Thymus (tissue), 11 donors: ENCODE data around the gene CTSK. TPM values are rescaled to one million over a fixed set of nuclear protein-coding genes. Genes with fewer than 3 reads are reported as not detected.
"Not testable (repeated sequence)": the region's sequence is repeated elsewhere in the genome, so short reads cannot be mapped to it uniquely, and the experiment has no call there.

Experiments used
- DNase-seq, 9 donors: peaks; one replicate each; pipeline ENCODE4 v3.0.0-alpha.2; 2013; ENCODE audit warnings: low spot score in 9 of 9, low read depth in 6 of 9, missing footprints in 1 of 9
- H3K27ac ChIP-seq, 2 donors: one replicate each; pipeline ENCODE4 v1.5.1; 2013; ENCODE audit warnings: control low read depth in 1 of 2, low read depth in 1 of 2, low read length in 1 of 2, mild to moderate bottlenecking in 1 of 2, moderate library complexity in 1 of 2
- H3K27me3 ChIP-seq, 2 donors: one replicate each; pipeline ENCODE4 v1.5.1; 2013; ENCODE audit warnings: low read length in 1 of 2; ENCODE audit not compliant: control insufficient read depth in 2 of 2, insufficient read depth in 1 of 2
- H3K36me3 ChIP-seq, 2 donors: one replicate each; pipeline ENCODE4 v1.5.1; 2013; ENCODE audit warnings: low read length in 1 of 2, mild to moderate bottlenecking in 1 of 2, moderate library complexity in 1 of 2; ENCODE audit not compliant: control insufficient read depth in 2 of 2, insufficient read depth in 2 of 2
- H3K4me1 ChIP-seq, 2 donors: one replicate each; pipeline ENCODE4 v1.5.1; 2013; ENCODE audit warnings: low read length in 2 of 2; ENCODE audit not compliant: control insufficient read depth in 2 of 2, insufficient read depth in 2 of 2
- H3K4me3 ChIP-seq, 2 donors: one replicate each; pipeline ENCODE4 v1.5.1; 2013; ENCODE audit warnings: low read length in 2 of 2, control low read depth in 1 of 2, mild to moderate bottlenecking in 1 of 2
- H3K9me3 ChIP-seq, 2 donors: one replicate each; pipeline ENCODE4 v1.5.1; 2013; ENCODE audit warnings: low read length in 1 of 2, mild to moderate bottlenecking in 1 of 2; ENCODE audit not compliant: control insufficient read depth in 2 of 2, insufficient read depth in 1 of 2
- WGBS: extraction: QIAGEN DNeasy Blood & Tissue Kit; methylation state at CpG from one replicate; pipeline ENCODE4 v1.1.7; 2013; 5-methylcytosine and 5-hydroxymethylcytosine counted together
- polyA plus RNA-seq: library from polyadenylated mRNA; stranded (reverse); fragments of 200-250 nt; gene quantifications from one replicate; pipeline ENCODE4 v1.2.3, GENCODE V29; 2013
- total RNA-seq: library from RNA; stranded (reverse); fragments of 120-200 nt; gene quantifications from one replicate; pipeline ENCODE4 v1.2.4, GENCODE V29; 2013
- donor health status: healthy.

CTSK gene
- total and polyA plus RNA-seq, 2 donors: 8.4 to 27.5 TPM

- not testable (repeated sequence) for H3K9me3 ChIP-seq, H3K4me3 ChIP-seq, H3K27ac ChIP-seq, H3K4me1 ChIP-seq, DNase-seq, H3K27me3 ChIP-seq
- H3K36me3 ChIP-seq: peaks cover 10 to 13% of the 10 kb centered on the region in 2 donors
- WGBS: 98% methylated on average over 11 of the region's 11 CpGs
Observed at GRCh38 chr1:150840850-150841249, 32.8 kb upstream of the CTSK start.

GRCh38 chr1:150836129-150836773 lies 28.2 kb upstream of the CTSK start:
- H3K4me3 ChIP-seq: no peak overlapping the region
- H3K27me3 ChIP-seq: no peaks in the 10 kb centered on the region
- DNase-seq: no peak
- no peaks in the 10 kb centered on the region for H3K4me1 ChIP-seq
- H3K36me3 ChIP-seq: peaks cover 32 to 45% of the 10 kb centered on the region in 2 donors
- H3K27ac ChIP-seq: no peak overlapping the region
- WGBS: 95% methylated on average over 6 of the region's 6 CpGs
- H3K9me3 ChIP-seq: no peaks in the 10 kb centered on the region

GRCh38 chr1:150833961-150834360 lies 25.9 kb upstream of the CTSK start:
- not testable (repeated sequence) for DNase-seq, H3K4me3 ChIP-seq, H3K27me3 ChIP-seq, H3K27ac ChIP-seq, H3K9me3 ChIP-seq, H3K4me1 ChIP-seq
- WGBS: 97% methylated on average over 6 of the region's 6 CpGs
- peaks cover 31 to 48% of the 10 kb centered on the region in 2 donors for H3K36me3 ChIP-seq

GRCh38 chr1:150832597-150832996 lies 24.5 kb upstream of the CTSK start:
- Histone ChIP-seq H3K27ac (no peak overlapping the region), H3K4me1 (no peaks in the 10 kb centered on the region), H3K27me3 (no peaks in the 10 kb centered on the region), H3K9me3 (no peaks in the 10 kb centered on the region), H3K4me3 (no peak overlapping the region), H3K36me3 (peaks cover 33 to 53% of the 10 kb centered on the region in 2 donors)
- 100% methylated on average over 1 of the region's 1 CpG for WGBS
- no peak for DNase-seq

GRCh38 chr1:150829751-150830150 lies 21.7 kb upstream of the CTSK start:
- Histone ChIP-seq H3K4me3 (no peak overlapping the region), H3K4me1 (no peaks in the 10 kb centered on the region), H3K9me3 (no peaks in the 10 kb centered on the region), H3K36me3 (peaks cover 25 to 62% of the 10 kb centered on the region in 2 donors), H3K27ac (no peak overlapping the region), H3K27me3 (no peaks in the 10 kb centered on the region)
- DNase-seq: no peak
- WGBS: 98% methylated on average over 7 of the region's 7 CpGs

- Histone ChIP-seq H3K36me3 (peaks cover 24 to 50% of the 10 kb centered on the region in 2 donors), H3K27ac (no peak overlapping the region)
- WGBS: 98% methylated on average over 1 of the region's 1 CpG
Observed at GRCh38 chr1:150826299-150826698, 18.2 kb upstream of the CTSK start.

GRCh38 chr1:150820730-150821512 lies 12.9 kb upstream of the CTSK start:
- DNase-seq: no peak
- Histone ChIP-seq H3K27me3 (no peaks in the 10 kb centered on the region), H3K27ac (no peak overlapping the region), H3K4me1 (no peaks in the 10 kb centered on the region), H3K4me3 (no peak overlapping the region), H3K36me3 (peaks cover 41 to 53% of the 10 kb centered on the region in 2 donors), H3K9me3 (no peaks in the 10 kb centered on the region)
- 96% methylated on average over 7 of the region's 7 CpGs for WGBS

More at GRCh38 chr1:150826299-150826698, 18.2 kb upstream of the CTSK start:
- H3K9me3 ChIP-seq: no peaks in the 10 kb centered on the region
- DNase-seq: no peak
- H3K4me1 ChIP-seq: no peaks in the 10 kb centered on the region
- H3K27me3 ChIP-seq: no peaks in the 10 kb centered on the region
- H3K4me3 ChIP-seq: no peak overlapping the region

- Histone ChIP-seq H3K27me3 (no peaks in the 10 kb centered on the region), H3K27ac (no peak overlapping the region), H3K36me3 (peaks cover 54 to 64% of the 10 kb centered on the region in 2 donors), H3K9me3 (no peaks in the 10 kb centered on the region), H3K4me1 (no peaks in the 10 kb centered on the region), H3K4me3 (no peak overlapping the region)
- no peak for DNase-seq
- 94% methylated on average over 4 of the region's 4 CpGs for WGBS
Observed at GRCh38 chr1:150815871-150816270, 7.8 kb upstream of the CTSK start.

- WGBS: 92% methylated on average over 5 of the region's 5 CpGs
- Histone ChIP-seq H3K9me3 (no peaks in the 10 kb centered on the region), H3K4me3 (no peak overlapping the region), H3K4me1 (no peaks in the 10 kb centered on the region), H3K27me3 (no peaks in the 10 kb centered on the region), H3K27ac (no peak overlapping the region), H3K36me3 (peaks cover 50 to 57% of the 10 kb centered on the region in 2 donors)
- DNase-seq: peak in 1 of 9 donors; percentile 11
Observed at GRCh38 chr1:150813028-150813707, 5.1 kb upstream of the CTSK start.
